GM13977 (cell line): ENCODE results near the gene TAF4B.

Experiments used
- DNase-seq: peaks from one replicate; pipeline ENCODE4 v3.0.0; 2012; ENCODE audit warnings: low spot score
- in situ Hi-C: fragments of 300-500 bp; cut with MboI; formaldehyde crosslinking; loops from one replicate; pipeline ENCODE4 v1.12.0; 2022; ENCODE audit warnings: low sequenced_read_pairs, low pct_unique_long_range_greater_than_20kb, mixed read lengths, inconsistent platforms; ENCODE audit not compliant: unreplicated experiment
- TF ChIP-seq, protein P1 (sequence below): IDR thresholded peaks from 2 replicates; pipeline ENCODE4 v1.5.1; 2012; ENCODE audit warnings: mild to moderate bottlenecking, control low read depth; ENCODE audit not compliant: insufficient read depth; ENCODE audit errors: extremely low read depth, missing control alignments

The TAF4B gene

DNA sequence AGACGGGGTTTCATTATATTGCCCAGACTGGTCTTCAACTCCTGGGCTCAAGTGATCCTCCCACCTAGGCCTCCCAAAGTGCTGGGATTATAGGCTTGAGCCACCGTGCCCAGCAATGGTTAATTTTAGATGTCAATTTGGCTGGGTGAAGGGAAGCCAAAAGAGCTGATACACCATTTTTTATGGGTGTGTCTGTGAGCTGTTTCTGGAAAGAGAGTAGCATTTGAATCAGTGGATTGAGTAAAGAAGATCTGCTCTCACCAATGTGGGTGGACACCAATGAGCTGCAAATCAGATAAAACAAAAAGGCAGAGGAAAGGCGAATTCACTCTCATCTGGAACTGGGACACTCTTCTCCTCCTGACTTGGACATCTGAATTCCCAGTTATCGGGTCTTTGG, 16.1 kb upstream of the TAF4B start:
- in situ Hi-C loops: no loop called here
- DNase-seq: no peak
- TF ChIP-seq, protein P1, sequence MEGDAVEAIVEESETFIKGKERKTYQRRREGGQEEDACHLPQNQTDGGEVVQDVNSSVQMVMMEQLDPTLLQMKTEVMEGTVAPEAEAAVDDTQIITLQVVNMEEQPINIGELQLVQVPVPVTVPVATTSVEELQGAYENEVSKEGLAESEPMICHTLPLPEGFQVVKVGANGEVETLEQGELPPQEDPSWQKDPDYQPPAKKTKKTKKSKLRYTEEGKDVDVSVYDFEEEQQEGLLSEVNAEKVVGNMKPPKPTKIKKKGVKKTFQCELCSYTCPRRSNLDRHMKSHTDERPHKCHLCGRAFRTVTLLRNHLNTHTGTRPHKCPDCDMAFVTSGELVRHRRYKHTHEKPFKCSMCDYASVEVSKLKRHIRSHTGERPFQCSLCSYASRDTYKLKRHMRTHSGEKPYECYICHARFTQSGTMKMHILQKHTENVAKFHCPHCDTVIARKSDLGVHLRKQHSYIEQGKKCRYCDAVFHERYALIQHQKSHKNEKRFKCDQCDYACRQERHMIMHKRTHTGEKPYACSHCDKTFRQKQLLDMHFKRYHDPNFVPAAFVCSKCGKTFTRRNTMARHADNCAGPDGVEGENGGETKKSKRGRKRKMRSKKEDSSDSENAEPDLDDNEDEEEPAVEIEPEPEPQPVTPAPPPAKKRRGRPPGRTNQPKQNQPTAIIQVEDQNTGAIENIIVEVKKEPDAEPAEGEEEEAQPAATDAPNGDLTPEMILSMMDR: no peak

DNA sequence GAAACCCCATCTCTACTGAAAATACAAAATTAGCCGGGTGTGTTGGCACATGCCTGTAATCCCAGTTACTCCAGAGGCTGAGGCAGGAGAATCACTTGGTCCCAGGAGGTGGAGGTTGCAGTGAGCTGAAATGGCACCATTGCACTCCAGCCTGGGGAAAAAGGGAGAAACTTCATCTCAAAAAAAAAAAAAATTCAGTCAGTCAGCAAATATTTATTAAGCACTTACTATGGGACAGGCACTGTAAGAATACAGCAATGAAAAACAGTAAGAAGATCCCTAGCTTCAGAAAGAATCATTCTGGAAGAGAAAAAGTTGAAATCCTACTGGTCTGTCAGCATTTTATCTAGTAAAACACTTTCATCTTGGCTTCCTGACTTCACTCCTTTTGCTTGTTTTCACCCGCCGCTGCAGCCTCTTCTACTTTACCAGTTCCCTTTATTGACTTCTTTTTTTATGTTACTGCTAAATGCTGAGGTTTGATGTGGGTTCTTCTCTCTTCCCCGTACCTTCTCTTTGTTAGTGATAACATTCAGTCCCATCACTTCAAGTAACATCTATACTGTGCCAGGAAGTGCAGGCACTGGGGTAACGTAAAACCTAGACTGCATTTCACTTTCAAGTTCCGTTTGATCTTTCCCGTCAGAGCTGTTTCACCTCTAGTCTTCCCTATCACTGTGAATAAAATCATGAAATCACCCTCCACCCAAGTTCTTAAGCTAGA, 10.8 kb upstream of the TAF4B start:
- in situ Hi-C loops: no loop called here
- TF ChIP-seq, protein P1: no peak
- DNase-seq: peak; percentile 47

DNA sequence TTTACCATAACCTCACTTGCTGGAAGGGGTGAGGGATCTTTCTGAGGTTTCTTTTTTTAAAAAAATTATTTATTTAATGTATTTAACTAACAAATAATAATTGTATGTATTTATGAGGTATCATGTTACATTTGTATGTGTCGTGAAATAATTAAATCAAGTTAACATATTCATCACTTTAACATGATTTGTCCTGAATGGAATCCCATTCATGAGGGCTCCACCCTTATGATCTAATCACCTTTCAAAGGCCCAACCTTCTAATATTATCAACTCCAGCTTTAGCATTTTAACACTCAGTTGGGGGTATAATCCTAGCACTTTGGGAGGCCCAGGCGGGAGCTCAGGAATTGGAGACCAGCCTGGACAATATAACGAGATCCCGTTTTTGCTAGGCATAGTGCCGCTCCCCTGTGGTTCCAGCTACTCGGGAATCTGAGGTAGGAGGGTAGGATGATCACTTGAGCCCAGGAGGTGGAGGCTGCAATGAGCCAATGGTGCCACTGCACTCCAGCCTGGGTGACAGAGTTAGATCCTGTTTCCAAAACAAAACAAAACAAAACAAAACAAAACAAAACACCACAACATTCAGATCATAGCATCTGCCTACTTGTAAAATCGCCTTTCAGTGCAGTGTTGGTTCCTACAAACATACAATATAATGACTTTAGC, 1.1 kb upstream of the TAF4B start:
- TF ChIP-seq, protein P1: no peak
- no peak for DNase-seq
- in situ Hi-C loops: no loop called here

DNA sequence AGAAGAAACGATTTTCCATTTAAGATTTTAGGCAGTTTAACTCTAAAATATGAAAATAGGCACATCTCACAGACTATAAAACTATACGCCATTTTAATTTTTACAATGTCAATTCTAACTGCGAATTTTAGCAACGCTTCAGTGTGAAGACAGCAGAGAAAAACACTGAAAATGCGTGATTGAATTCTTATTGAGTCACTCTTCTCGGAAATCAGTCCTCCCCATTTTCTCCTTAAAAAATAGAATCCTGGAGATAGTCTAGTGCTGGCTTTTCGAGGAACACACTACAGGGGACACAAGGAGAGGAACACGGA, 373 bp upstream of the TAF4B start:
- TF ChIP-seq, protein P1: no peak
- no peak for DNase-seq
- in situ Hi-C loops: no loop called here

DNA sequence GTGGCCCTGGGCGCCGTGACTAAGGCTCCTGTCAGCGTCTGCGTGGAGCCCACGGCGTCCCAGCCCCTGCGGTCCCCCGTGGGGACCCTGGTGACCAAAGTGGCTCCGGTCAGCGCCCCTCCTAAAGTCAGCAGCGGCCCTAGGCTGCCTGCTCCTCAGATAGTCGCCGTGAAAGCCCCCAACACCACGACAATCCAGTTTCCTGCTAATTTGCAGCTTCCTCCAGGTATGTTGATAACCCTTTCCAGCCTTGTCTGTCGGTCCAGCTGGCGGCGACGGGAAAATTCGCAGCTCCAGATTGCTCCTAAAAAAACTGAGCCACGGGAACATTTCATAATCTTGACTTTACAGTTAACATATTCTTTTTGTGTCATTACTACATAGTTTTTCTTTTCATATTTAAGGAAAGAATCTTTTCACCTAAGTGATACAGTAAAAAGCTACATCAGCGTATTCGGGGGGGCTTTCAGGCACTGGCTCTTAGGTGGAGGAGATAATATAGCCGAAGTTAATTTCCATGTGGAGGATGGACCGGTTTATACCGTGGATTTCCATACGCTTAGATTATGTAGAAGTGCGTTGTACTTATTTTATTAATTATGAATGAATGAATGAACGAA, 916 bp downstream of the TAF4B start:
- TF ChIP-seq, protein P1: no peak
- no peak for DNase-seq
- in situ Hi-C loops: no loop called here

DNA sequence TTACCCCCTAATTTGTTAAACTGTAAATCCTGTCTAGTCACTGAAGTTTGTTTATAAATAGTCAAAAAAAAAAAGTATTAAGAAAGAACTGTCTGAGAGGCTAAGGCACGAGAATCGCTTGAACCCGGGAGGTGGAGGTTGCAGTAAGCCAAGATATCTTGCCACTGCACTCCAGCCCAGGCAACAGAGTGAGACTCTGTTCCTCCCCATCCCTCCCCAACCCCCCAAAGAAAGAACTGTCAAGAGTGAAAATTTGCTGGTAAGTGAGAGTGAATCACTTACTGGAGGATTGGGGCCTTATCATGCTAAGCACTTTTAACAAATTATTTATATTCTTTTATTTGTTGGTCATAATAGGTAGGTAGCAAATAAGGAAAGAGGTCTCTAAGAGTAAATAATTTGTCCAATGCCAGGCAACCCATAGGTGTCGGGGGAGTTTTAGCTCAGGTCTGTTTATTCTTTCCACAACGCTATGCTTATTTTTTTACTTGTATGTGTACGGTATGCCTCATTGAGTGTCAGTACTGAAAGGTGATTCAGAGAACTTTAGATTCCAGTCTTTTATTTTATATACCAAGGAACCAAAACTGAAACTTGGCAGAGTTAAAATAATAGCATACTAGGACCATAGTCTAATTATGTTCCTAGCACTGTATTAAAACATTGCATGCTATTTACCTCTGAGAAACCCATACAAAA, 2.5 kb downstream of the TAF4B start:
- in situ Hi-C loops: no loop called here
- TF ChIP-seq, protein P1: no peak
- no peak for DNase-seq
